Motor neuron (in vitro differentiated cells): ENCODE data around the gene NPIPA3. TPM values are rescaled to one million over a fixed set of nuclear protein-coding genes. Genes with fewer than 3 reads are reported as not detected.
"Not testable (repeated sequence)": the region's sequence is repeated elsewhere in the genome, so short reads cannot be mapped to it uniquely, and the experiment has no call there.

Experiments used
- ATAC-seq, 8 experiments: fragments of 200-7000 bp; cut with Tn5 transposase; replicated peaks in 6 of 8; 2 replicates each; pipeline ENCODE4 v1.8.0; 2021; ENCODE audit warnings: mild to moderate bottlenecking in 8 of 8, moderate library complexity in 8 of 8
- H3K27ac ChIP-seq, 2 donors: fragments of 250-450 bp; sonication (Bioruptor Pico); 2 replicates each; pipeline ENCODE4 v1.9.0; 2021; ENCODE audit warnings: antibody characterized with exemption in 2 of 2, mild to moderate bottlenecking in 2 of 2, moderate library complexity in 1 of 2
- H3K4me1 ChIP-seq, 2 donors: fragments of 250-450 bp; sonication (Bioruptor Pico); replicated peaks in 1 of 2; 2 replicates each; pipeline ENCODE4 v1.6.1; 2021; ENCODE audit warnings: antibody characterized with exemption in 2 of 2, mild to moderate bottlenecking in 2 of 2, moderate library complexity in 1 of 2
- H3K4me3 ChIP-seq, 5 donors: fragments of 250-450 bp; sonication (Bioruptor Pico); 2 replicates each; pipeline ENCODE4 v1.9.0; 2021; ENCODE audit warnings: antibody characterized with exemption in 5 of 5, mild to moderate bottlenecking in 5 of 5, moderate library complexity in 4 of 5
- WGBS, 10 experiments: fragments of 450-650 bp; shearing (Covaris generic); methylation state at CpG; one replicate each; pipeline ENCODE4 v1.0.0; 2022; 5-methylcytosine and 5-hydroxymethylcytosine counted together
- in situ Hi-C, 9 experiments: fragments of 400-800 bp; cut with MboI; loops; one replicate each; pipeline ENCODE4 v1.15.0; 2021; ENCODE audit warnings: low sequenced_read_pairs in 9 of 9, low pct_unique_long_range_greater_than_20kb in 2 of 9; ENCODE audit not compliant: unreplicated experiment in 9 of 9
- total RNA-seq, 8 experiments: library from RNA; unstranded; fragments of 300-600 nt; gene quantifications; 2 replicates each; pipeline versions ENCODE4 v1.2.3 to v1.2.4, GENCODE V29; 2022

NPIPA3 gene
- 1 to 10 TPM; 1.1 to 7.0 (median 2.3) TPM for total RNA-seq

DNA sequence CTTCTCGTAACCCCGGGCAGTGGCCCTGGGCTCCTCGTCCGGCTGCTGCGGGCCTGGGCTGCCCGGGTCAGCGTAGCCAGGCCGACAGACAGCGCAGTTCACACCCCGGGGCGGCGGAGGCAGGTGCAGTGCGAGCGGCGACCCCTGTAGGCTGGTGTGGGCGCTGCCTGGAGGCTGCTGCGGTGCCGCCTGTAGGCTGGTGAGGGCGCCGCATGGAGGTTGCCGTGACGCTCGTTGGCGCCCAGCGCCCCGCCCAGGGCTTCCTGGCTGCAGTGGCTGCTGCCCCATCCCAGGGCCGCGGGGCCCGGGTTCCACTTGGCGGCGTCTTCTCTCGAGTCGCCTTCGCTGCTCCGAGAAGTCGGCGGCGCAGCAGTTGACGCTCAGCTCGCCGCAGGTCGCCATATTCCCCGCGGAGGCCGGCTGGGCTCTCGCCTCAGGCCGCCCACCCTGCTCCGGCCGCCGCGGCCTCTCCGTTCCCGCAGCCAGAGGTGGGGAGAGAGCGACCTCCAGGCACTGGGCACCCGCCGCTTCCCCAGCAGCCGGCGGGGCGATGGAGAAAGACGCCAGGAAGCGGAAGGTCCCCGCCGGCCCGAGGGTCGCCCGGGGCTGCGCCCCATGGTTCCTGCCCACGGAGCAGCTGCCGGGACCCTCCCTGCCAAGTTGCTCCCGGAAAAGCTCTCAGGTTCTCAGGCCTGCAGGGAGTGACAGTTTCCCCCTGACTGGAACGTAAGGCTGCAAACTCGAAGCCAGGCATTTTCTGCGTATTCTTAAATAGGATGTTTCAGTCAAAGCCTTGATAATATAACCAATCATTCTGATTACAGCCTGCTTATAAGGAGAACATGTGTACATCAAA is at the start of gene NPIPA3:
TSS of gene NPIPA3 (plus strand) at position 256 of the 856 bp plus-strand sequence. CDS start 5,533 bp downstream, outside the sequence.
- no CpG with 5 or more reads among the region's 73 CpGs for WGBS, 10 experiments
- H3K4me3 ChIP-seq, in situ Hi-C loops, H3K27ac ChIP-seq, H3K4me1 ChIP-seq: not testable (repeated sequence)
- peak; percentile 94 to 99 (median 97) for ATAC-seq

DNA sequence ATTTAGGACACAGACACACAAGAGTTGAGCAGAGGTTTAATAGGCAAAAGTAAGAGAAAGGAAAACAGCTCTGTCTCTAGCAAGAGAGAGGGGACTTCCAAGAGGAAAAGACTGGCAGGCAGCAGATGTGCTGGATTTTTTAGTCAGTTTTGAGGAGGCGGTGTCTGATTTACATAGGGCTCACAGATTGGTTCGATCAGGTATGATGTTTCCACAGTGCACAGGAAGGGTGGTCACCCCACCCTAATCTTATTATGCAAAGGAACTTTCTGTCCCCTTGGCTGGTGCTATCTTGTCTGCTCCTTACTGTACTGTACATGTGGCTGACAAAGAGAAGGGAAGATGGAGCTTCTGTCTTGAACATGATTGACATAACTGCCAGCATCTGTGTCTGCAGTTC is 45.1 kb upstream of the NPIPA3 start:
- Histone ChIP-seq H3K4me3 (no peak overlapping the region), H3K27ac (no peak overlapping the region), H3K4me1 (no peaks in the 10 kb centered on the region)
- ATAC-seq: peak in 3 of 8 experiments; percentile 99
- in situ Hi-C loops: no loop called here
- WGBS, 10 experiments: 59 to 100% (median 66%) methylated on average over 1 to 2 of the region's 2 CpGs; no CpG with 5 or more reads in 6 of the 10 experiments

DNA sequence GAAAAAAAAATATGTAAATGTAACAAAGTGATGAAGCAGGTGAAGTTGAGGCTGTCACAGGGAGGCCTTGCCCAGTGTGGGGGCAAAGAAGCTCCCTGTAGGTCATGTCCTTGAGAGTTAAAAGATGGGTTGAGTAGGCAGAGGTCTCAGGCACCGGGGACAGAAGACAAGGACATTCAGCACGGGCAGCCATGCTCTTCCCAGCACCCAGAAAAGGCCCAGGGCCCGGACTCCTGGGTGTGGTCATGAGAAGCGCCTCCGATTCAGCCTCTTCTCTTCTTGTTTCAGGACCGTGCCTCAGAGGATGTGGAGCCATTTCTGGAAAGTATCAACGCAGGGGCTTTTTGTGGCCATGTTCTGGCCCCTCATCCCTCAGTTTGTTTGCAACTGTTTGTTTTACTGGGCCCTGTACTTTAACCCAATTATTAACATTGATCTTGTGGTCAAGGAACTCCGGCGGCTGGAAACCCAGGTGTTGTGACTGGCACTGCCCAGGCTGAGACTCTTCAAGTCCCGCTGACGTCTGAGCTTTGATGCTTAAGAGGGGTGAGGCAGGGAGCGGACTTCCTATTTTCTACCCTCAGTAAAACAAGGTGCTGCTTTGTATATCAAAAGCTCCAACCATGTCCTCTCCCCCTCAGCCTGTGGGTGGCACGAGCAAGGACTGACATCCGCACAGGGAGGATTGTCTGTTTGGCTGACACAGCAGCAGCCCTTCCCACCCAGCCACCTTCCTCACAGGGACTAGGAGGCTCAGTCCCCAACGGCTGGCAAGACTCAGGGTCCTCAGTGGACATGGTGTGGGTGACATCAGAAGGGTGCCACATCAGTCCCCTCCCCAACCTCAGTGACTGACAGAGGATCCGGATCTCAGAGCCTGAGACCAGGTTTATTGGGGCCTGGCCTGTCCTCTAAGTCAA is 35.6 kb upstream of the NPIPA3 start:
- H3K27ac ChIP-seq: no peak overlapping the region
- no peaks in the 10 kb centered on the region for H3K4me1 ChIP-seq
- ATAC-seq: no peak
- in situ Hi-C loops: no loop called here
- H3K4me3 ChIP-seq: no peak overlapping the region
- WGBS, 10 experiments: 80 to 100% (median 94%) methylated on average over 1 to 10 of the region's 16 CpGs; no CpG with 5 or more reads in 4 of the 10 experiments

DNA sequence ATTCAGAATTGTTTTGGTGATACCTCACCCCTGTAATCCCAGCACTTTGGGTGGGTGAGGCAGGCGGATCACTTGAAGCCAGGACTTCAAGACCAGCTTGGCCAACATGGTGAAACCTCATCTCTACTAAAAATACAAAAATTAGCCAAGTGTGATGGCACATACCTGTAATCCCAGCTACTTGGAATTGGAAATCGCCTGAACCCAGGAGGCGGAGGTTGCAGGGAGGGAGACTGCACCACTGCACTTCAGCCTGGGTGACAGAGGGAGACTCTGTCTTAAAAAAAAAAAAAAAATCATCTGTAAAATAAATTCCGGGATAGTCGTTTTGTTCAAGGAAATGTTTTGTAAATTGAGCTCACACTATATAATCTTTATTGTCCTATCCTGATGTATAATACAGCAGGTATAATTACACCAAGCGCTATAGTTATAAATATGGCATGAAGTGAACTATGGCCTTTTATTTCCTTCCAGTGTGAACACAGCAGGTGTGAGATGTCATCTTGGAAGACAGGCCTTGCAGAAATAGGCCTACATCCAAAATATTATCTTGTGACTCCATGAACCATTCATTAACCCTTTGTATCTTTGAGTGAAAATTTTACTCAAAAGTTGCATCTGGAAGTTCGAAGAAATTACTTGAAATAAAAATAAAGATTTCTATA is 34.5 kb upstream of the NPIPA3 start:
- 77 to 100% (median 96%) methylated on average over 1 to 6 of the region's 7 CpGs for WGBS, 10 experiments
- ATAC-seq: no peak
- no peak overlapping the region for H3K27ac ChIP-seq
- in situ Hi-C loops: no loop called here
- H3K4me3 ChIP-seq: no peak overlapping the region
- H3K4me1 ChIP-seq: no peaks in the 10 kb centered on the region

DNA sequence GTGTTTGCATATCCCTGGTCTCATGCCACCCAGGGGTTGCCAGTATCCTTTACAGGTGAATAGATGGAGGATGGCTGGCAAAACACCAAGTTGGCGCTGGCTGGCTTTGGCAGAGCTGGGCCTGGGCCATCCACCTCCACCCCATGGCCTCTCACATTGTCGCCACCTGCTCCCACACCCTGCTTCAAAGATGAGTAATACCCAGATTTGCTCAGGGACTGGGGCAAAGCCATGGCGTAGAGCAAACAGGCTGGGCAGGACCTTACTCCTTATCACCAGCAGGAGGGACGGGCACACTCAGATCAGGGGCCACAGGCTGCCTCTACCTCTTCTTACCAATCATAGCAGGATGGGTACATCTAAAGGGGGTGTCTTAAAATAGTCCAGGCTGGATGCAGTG is 33.4 kb upstream of the NPIPA3 start:
- Histone ChIP-seq H3K4me3 (no peak overlapping the region), H3K27ac (no peak overlapping the region), H3K4me1 (no peaks in the 10 kb centered on the region)
- in situ Hi-C loops: no loop called here
- no peak for ATAC-seq
- WGBS, 10 experiments: 88 to 100% (median 100%) methylated on average over 1 to 2 of the region's 4 CpGs; no CpG with 5 or more reads in 7 of the 10 experiments

DNA sequence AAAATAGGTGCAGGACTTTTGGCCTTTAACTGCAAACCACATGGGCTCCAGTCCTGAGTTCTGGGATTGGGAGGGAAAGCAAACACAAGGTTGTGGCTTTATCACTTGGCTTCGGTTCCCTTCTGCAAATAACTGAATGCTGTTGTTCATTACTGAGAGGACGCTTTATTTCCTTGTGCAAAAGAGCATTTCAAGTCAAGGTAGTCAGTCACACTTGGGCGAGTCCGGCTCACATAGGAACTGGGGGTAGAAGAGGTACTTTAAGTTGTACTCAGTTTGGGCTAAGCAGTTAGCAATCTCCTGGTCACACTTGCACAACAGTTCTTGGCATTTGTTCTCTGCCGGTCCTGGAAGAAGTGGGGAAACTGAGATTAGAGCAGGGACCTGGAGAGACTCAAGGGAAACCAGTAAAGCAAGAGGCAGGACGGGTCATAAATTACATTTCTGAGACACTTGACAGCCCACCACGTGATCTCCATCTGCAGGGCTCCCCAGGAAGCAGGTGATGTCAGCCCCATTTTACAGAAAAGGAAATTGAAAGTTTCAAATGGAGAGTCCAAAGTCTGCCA is 30.7 kb upstream of the NPIPA3 start:
- Histone ChIP-seq H3K4me1 (no peaks in the 10 kb centered on the region), H3K4me3 (no peak overlapping the region), H3K27ac (no peak overlapping the region)
- in situ Hi-C loops: no loop called here
- ATAC-seq: no peak
- WGBS, 10 experiments: 20 to 90% (median 70%) methylated on average over 1 to 5 of the region's 7 CpGs

DNA sequence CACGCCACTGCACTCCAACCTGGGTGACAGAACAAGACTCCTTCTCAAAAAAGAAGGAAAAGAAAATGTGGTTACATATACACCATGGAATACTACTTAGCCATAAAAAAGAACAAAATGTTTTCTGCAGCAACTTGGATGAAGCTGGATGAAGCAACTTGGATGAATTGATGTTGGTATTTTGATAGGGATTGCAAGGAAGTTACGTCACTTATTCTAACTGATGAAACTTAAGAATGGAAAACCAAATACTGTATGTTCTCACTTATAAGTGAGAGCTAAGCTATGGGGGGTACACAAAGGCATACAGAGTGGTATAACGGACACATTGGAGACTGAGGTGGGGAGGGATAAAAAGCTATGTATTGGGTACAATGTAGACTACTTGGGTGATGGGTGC is 26.6 kb upstream of the NPIPA3 start:
- H3K4me1 ChIP-seq: no peaks in the 10 kb centered on the region
- no peak for ATAC-seq
- 38 to 100% (median 76%) methylated on average over 1 to 2 of the region's 3 CpGs; no CpG with 5 or more reads in 1 of the 10 experiments for WGBS, 10 experiments
- H3K27ac ChIP-seq: no peak overlapping the region
- no peak overlapping the region for H3K4me3 ChIP-seq
- in situ Hi-C loops: no loop called here

DNA sequence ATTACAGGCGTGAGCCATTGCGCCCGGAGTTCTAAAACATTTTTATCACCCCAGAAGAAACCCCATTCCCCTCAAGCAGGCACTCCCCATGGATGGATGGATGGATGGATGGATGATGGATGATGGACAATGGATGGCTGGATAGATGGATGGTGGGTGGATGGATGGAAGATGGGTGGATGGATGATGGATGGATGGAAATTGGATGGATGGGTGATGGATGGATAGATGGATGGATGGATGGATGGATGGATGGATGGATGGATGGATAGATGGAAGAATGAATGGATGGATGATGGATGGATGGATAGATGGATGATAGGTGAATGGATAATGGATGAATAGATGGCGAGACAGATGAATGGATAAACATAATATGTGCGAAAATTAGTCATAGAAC is 25.6 kb upstream of the NPIPA3 start:
- in situ Hi-C loops: no loop called here
- Histone ChIP-seq H3K4me1 (no peaks in the 10 kb centered on the region), H3K4me3 (no peak overlapping the region), H3K27ac (no peak overlapping the region)
- WGBS, 10 experiments: 55 to 93% (median 81%) methylated on average over 2 to 5 of the region's 5 CpGs; no CpG with 5 or more reads in 1 of the 10 experiments
- no peak for ATAC-seq

DNA sequence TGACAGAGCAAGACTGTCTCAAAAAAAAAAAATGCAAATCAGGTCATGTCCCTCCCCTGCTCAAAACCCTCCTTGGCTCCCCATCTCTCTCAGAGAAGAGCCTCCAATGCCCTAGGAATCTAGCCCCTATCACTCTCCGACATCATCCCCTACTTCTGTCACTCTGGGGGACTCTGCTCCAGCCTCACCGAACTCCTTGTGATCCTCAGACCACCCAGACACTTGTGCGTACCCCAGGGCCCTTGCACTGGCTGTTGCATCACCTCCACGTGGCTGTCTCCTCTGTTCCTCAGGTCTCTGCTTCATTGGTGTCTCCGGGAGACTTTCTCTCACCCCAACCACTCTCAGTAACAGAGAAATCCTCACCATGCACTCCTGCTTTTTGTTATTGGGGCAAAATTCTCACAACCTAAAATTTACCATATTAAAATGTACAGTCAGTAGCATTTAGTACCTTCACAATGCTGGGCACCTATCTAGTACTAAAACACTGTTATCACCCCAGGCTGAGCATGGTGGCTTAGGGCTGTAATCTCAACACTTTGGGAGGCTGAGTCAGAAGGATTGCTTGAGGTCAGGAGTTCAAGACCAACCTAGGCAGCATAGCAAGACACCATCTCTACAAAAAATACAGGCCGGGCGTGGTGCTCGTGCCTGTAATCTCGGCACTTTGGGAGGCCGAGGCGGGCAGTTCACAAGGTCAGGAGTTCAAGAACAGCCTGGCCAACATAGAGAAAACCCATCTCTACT is 24.3 kb upstream of the NPIPA3 start:
- in situ Hi-C loops: no loop called here
- Histone ChIP-seq H3K4me3 (no peak overlapping the region), H3K4me1 (no peaks in the 10 kb centered on the region), H3K27ac (no peak overlapping the region)
- 50 to 83% (median 72%) methylated on average over 1 to 7 of the region's 11 CpGs; no CpG with 5 or more reads in 2 of the 10 experiments for WGBS, 10 experiments
- ATAC-seq: no peak

DNA sequence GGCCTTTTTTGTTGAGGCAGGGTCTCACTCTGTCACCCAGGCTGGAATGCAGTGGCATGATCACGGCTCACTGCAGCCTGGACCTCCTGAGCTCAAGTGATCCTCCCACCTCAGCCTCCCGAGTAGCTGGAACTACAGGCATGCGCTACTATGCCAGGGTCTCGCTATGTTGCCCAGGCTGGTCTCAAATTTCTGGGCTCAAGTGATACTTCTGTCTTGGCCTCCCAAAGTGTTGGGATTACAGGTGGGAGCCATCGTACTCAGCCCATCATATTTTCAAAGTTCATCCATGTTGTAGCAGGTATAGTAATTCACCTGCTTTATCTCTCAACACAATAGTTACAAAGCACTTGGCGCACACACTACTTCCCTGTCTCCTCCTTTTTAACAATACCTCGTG is 22.8 kb upstream of the NPIPA3 start:
- WGBS, 10 experiments: 33 to 91% (median 74%) methylated on average over 1 to 5 of the region's 7 CpGs; no CpG with 5 or more reads in 3 of the 10 experiments
- in situ Hi-C loops, H3K4me3 ChIP-seq, H3K27ac ChIP-seq, H3K4me1 ChIP-seq, ATAC-seq: not testable (repeated sequence)

DNA sequence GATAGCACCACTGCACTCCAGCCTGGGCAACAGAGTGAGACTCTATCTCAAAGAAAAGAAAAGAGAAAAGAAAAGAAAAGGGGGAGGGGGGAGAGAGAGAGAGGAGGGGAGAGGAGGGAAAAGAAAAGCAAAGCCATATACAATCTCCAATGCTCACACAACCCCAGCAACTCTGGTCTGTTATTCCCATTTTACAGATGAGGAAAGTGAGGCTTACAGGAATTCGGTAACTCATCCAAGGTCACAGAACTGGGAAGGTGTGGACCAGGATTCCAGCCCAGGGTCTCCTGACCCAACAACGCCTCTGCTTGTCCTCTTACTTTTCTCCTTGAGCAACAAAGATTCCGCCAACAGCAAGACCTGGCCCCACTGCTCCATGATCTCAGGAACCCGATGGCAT is 22.1 kb upstream of the NPIPA3 start:
- no peak overlapping the region for H3K27ac ChIP-seq
- no peaks in the 10 kb centered on the region for H3K4me1 ChIP-seq
- WGBS, 10 experiments: 60 to 100% (median 78%) methylated on average over 2 to 4 of the region's 4 CpGs; no CpG with 5 or more reads in 2 of the 10 experiments
- in situ Hi-C loops: no loop called here
- no peak overlapping the region for H3K4me3 ChIP-seq
- no peak for ATAC-seq

DNA sequence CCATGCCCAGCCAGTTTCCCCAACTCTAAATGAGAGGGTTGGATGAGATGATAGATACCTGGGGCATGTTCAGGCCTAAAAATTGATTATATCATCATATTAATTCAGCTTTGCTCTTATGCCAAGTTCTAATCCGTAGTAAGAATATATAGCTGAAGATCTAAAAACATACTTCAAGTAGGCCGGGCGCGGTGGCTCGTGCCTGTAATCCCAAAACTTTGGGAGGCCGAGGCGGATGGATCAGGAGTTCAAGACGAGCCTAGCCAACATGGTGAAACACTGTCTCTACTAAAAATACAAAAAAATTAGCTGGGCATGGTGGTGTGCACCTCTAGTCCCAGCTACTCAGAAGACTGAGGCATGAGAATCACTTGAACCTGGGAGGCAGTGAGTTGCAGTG is 21.1 kb upstream of the NPIPA3 start:
- Histone ChIP-seq H3K27ac (no peak overlapping the region), H3K4me3 (no peak overlapping the region), H3K4me1 (no peaks in the 10 kb centered on the region)
- in situ Hi-C loops: no loop called here
- no peak for ATAC-seq
- WGBS, 10 experiments: 63 to 100% (median 85%) methylated on average over 2 to 8 of the region's 8 CpGs; no CpG with 5 or more reads in 3 of the 10 experiments
